ENCODE data around the gene SLC23A3.
A peak's percentile ranks its signal among the peaks of the same experiment; 100 is the strongest.

The SLC23A3 gene

GRCh38 chr2:219133976-219134375 lies 35.9 kb downstream of the SLC23A3 start:
- no peak for DNase-seq

GRCh38 chr2:219131744-219132143 lies 38.1 kb downstream of the SLC23A3 start:
- DNase-seq = no peak

- DNase-seq = no peak
Measured at GRCh38 chr2:219131327-219131726, 38.5 kb downstream of the SLC23A3 start.

GRCh38 chr2:219129589-219129988 lies 40.2 kb downstream of the SLC23A3 start:
- no peak for DNase-seq

- DNase-seq = no peak
Measured at GRCh38 chr2:219128396-219128795, 41.4 kb downstream of the SLC23A3 start.

- no peak for DNase-seq
Measured at GRCh38 chr2:219127037-219127635, 42.7 kb downstream of the SLC23A3 start.

- DNase-seq = no peak
Measured at GRCh38 chr2:219126555-219126954, 43.3 kb downstream of the SLC23A3 start.

- no peak for DNase-seq
Measured at GRCh38 chr2:219125886-219126270, 44.0 kb downstream of the SLC23A3 start.

- no peak for DNase-seq
Measured at GRCh38 chr2:219125225-219125885, 44.5 kb downstream of the SLC23A3 start.

- no peak for DNase-seq
Measured at GRCh38 chr2:219124381-219125110, 45.3 kb downstream of the SLC23A3 start.

- DNase-seq = no peak
Measured at GRCh38 chr2:219123356-219124135, 46.3 kb downstream of the SLC23A3 start.

- DNase-seq = no peak
Measured at GRCh38 chr2:219122202-219122980, 47.4 kb downstream of the SLC23A3 start.

- no peak for DNase-seq
Measured at GRCh38 chr2:219120082-219120481, 49.7 kb downstream of the SLC23A3 start.

- DNase-seq = peak; percentile 9
Measured at GRCh38 chr2:219119422-219120043, 50.3 kb downstream of the SLC23A3 start.

- DNase-seq = no peak
Measured at GRCh38 chr2:219118504-219118903, 51.3 kb downstream of the SLC23A3 start.

- no peak for DNase-seq
Measured at GRCh38 chr2:219116776-219117646, 52.8 kb downstream of the SLC23A3 start.

GRCh38 chr2:219112651-219113338 lies 57.0 kb downstream of the SLC23A3 start:
- no peak for DNase-seq

GRCh38 chr2:219112062-219112406 lies 57.8 kb downstream of the SLC23A3 start:
- no peak for DNase-seq

Data from NCI-H2029 (cell line).